ENCODE measurements around the gene SPON1.
"Not testable (repeated sequence)": the region's sequence is repeated elsewhere in the genome, so short reads cannot be mapped to it uniquely, and the experiment has no call there.

SPON1 gene

GRCh38 chr11:14075118-14076078, 112.9 kb downstream of the SPON1 start:
- no peak for DNase-seq (ENCODE audit: low read depth in 2 of 2)
- no peak overlapping the region for H3K4me3 ChIP-seq (replicated peaks in 1 of 2; ENCODE audit: low read depth in 2 of 2, low read length in 2 of 2)
- TF ChIP-seq CTCF (IDR thresholded peaks at IDR 0.05; ENCODE audit: low read depth, low read length), result no peak

GRCh38 chr11:14079011-14079410, 116.5 kb downstream of the SPON1 start:
- peak in 1 of 2 donors; percentile 17 for DNase-seq (ENCODE audit: low read depth in 2 of 2)
- no peak overlapping the region for H3K4me3 ChIP-seq (replicated peaks in 1 of 2; ENCODE audit: low read depth in 2 of 2, low read length in 2 of 2)
- TF ChIP-seq CTCF (IDR thresholded peaks at IDR 0.05; ENCODE audit: low read depth, low read length), result no peak

- no peak overlapping the region for H3K4me3 ChIP-seq (replicated peaks in 1 of 2; ENCODE audit: low read depth in 2 of 2, low read length in 2 of 2)
- no peak for DNase-seq (ENCODE audit: low read depth in 2 of 2)
- TF ChIP-seq CTCF (IDR thresholded peaks at IDR 0.05; ENCODE audit: low read depth, low read length), result no peak
Observed at GRCh38 chr11:14079797-14080196, 117.3 kb downstream of the SPON1 start.

GRCh38 chr11:14081581-14082231, 119.2 kb downstream of the SPON1 start:
- TF ChIP-seq CTCF (IDR thresholded peaks at IDR 0.05; ENCODE audit: low read depth, low read length), result no peak
- DNase-seq (ENCODE audit: low read depth in 2 of 2), result peak in 1 of 2 donors; percentile 17
- H3K4me3 ChIP-seq (replicated peaks in 1 of 2; ENCODE audit: low read depth in 2 of 2, low read length in 2 of 2), result no peak overlapping the region

GRCh38 chr11:14082338-14082737, 119.8 kb downstream of the SPON1 start:
- DNase-seq (ENCODE audit: low read depth in 2 of 2), result peak in 1 of 2 donors; percentile 32
- TF ChIP-seq CTCF (IDR thresholded peaks at IDR 0.05; ENCODE audit: low read depth, low read length), result no peak
- H3K4me3 ChIP-seq (replicated peaks in 1 of 2; ENCODE audit: low read depth in 2 of 2, low read length in 2 of 2), result no peak overlapping the region

GRCh38 chr11:14088861-14089260, 126.3 kb downstream of the SPON1 start:
- not testable (repeated sequence) for H3K4me3 ChIP-seq (replicated peaks in 1 of 2; ENCODE audit: low read depth in 2 of 2, low read length in 2 of 2); DNase-seq (ENCODE audit: low read depth in 2 of 2)

Measured in cardiac fibroblast (primary cell).